ENCODE results near the gene BANP. TPM values are rescaled to one million over a fixed set of nuclear protein-coding genes. Genes with fewer than 3 reads are reported as not detected.
"Not testable (repeated sequence)": the region's sequence is repeated elsewhere in the genome, so short reads cannot be mapped to it uniquely, and the experiment has no call there.

Gene BANP
- total RNA-seq, 4 donors from 2014 or later, result 7.4 to 45.5 (median 20.3) TPM

DNA sequence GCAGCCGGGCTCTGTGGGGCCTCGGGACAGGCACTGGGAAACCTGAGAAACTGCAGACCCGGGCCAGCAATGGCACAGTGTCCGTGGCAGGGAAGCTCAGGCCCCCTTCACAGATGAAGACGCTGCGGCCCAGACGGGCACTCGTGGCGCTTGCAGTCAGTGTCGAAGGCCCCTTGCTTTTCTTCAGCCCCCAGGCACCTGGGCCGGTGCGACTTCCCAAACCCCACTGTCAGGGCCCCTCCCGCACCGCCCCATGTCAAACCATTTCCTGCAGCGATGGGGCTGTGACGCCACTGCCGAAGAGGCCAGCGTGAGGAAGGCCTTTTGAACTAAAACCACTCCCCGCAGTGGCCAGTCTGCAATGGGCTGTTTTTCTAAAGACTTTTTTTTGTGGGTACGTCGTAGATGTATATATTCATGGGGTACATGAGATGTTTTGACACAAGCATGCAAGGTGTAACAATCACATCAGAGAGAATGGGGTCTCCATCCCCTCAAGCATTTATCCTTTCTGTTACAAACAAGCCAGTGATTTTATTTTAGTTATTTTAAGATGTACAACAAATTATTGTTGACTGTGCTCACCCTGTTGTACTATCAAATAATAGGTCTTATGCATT lies 159.8 kb downstream of the BANP start:
- H3K27ac ChIP-seq; H3K4me1 ChIP-seq; intact Hi-C loops (cut with DNase I; ENCODE audit: low total_unique reads); H3K27me3 ChIP-seq; H3K9me3 ChIP-seq; DNase-seq; H3K36me3 ChIP-seq; H3K4me3 ChIP-seq: not testable (repeated sequence)

DNA sequence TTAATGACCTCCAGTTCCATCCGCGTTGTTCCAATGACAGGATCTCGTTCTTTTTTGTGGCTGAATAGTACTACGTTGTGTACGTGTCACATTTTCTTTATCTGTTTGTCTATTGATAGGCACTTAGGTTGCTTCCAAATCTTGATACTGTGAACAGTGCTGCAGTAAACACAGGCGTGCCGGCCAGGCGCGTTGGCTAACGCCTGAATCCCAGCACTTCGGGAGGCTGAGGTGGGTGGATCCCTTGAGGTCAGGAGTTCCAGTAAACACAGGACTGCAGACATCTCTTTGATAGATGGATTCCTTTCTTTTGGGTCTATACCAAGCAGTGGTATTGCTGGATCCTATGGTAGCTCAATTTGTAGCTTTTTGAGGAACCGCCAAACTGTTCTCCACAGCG lies 160.7 kb downstream of the BANP start:
- H3K36me3 ChIP-seq; H3K27me3 ChIP-seq; H3K27ac ChIP-seq; DNase-seq; H3K4me1 ChIP-seq; H3K9me3 ChIP-seq; intact Hi-C loops (cut with DNase I; ENCODE audit: low total_unique reads); H3K4me3 ChIP-seq: not testable (repeated sequence)

DNA sequence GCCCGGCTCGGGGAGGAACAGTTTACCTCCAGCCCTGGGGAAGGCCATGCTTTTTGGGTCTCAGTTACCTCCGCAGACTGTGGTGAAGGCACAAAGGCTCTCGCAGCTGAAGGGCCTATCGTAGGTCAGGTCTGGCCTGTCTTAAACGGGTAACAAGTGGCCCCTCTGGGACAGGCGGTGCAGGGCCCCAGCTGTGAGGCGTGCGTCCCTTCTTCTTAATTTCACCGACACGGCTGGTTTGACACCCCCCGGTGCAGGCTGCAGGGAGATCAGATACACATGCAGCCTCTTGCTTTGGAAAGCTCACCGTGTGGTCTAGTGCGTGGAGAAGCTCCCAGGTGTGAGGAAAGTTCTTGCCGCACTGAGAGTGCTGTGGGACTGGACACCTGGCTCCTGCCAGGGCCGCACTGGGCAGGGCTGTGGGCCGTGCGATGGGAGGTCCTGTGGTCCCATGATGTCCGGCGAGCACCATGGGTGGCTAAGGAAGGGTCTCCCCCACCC lies 162.4 kb downstream of the BANP start:
- no peak for DNase-seq
- Histone ChIP-seq H3K9me3 (no peaks in the 10 kb centered on the region), H3K27ac (no peak overlapping the region), H3K4me1 (peaks cover 0 to 3% of the 10 kb centered on the region in 2 donors), H3K36me3 (no peaks in the 10 kb centered on the region), H3K27me3 (no peaks in the 10 kb centered on the region), H3K4me3 (no peak overlapping the region)
- intact Hi-C loops (cut with DNase I; ENCODE audit: low total_unique reads), result no loop called here
- TF ChIP-seq POLR2A (IDR thresholded peaks at IDR 0.05), result no peak
- TF ChIP-seq, protein P1, sequence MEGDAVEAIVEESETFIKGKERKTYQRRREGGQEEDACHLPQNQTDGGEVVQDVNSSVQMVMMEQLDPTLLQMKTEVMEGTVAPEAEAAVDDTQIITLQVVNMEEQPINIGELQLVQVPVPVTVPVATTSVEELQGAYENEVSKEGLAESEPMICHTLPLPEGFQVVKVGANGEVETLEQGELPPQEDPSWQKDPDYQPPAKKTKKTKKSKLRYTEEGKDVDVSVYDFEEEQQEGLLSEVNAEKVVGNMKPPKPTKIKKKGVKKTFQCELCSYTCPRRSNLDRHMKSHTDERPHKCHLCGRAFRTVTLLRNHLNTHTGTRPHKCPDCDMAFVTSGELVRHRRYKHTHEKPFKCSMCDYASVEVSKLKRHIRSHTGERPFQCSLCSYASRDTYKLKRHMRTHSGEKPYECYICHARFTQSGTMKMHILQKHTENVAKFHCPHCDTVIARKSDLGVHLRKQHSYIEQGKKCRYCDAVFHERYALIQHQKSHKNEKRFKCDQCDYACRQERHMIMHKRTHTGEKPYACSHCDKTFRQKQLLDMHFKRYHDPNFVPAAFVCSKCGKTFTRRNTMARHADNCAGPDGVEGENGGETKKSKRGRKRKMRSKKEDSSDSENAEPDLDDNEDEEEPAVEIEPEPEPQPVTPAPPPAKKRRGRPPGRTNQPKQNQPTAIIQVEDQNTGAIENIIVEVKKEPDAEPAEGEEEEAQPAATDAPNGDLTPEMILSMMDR (IDR thresholded peaks at IDR 0.05), result no peak

DNA sequence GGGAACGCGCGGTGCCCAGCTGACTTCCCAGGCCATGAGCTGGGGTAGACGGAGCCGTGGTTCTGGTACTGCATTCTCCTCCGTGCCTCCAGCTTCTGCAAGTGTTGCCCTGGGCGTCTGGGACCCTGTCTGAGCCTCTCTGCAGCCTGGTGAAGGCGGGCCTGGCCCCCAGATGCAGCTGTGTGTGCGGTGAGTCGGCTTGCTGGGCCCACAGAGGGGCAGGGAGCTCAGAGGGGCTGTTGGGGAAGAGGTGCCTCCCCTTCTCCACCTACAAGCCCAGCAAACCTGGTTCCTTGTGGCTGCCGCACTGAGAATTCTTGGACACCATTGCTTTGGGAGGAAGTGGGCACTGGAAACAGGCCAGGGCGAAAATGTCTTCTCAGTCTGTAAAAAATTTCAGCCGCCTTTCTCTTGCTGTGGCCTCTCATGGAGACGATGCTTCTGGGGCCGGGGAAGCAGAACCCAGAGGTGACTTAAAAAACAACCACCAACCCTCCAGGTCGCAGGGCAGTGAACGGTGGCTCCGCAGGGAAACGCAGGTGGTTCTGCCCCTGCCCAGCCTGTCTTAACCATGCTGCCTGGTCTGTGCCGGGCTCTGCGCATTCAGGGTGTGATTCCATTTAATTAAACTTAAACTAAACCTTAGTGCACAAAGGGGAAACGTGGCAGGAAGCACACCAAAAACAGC lies 163.5 kb downstream of the BANP start:
- intact Hi-C loops (cut with DNase I; ENCODE audit: low total_unique reads); H3K27me3 ChIP-seq; H3K4me3 ChIP-seq; H3K4me1 ChIP-seq; DNase-seq; H3K9me3 ChIP-seq; H3K36me3 ChIP-seq; H3K27ac ChIP-seq: not testable (repeated sequence)

DNA sequence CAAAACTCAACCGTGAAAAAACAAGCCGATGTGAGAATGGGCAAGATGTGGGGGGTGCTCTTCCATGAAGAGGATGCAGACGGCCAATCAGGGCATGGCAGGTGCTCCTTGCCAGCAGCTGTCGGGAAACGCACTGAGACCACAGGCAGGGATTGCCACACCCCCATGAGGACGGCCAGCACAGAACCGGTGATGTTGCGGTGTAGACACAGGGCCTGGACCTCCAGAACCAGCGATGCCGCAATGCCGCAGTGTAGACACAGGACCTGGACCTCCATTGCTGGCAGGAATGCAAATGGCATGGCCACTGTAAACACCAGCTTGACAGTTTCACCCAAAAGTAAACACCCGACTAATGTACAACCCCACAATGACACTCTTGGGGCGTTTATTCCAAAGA lies 164.9 kb downstream of the BANP start:
- no peak overlapping the region for H3K4me3 ChIP-seq
- no peak for TF ChIP-seq POLR2A (IDR thresholded peaks at IDR 0.05)
- TF ChIP-seq, protein P1 (IDR thresholded peaks at IDR 0.05), result no peak

DNA sequence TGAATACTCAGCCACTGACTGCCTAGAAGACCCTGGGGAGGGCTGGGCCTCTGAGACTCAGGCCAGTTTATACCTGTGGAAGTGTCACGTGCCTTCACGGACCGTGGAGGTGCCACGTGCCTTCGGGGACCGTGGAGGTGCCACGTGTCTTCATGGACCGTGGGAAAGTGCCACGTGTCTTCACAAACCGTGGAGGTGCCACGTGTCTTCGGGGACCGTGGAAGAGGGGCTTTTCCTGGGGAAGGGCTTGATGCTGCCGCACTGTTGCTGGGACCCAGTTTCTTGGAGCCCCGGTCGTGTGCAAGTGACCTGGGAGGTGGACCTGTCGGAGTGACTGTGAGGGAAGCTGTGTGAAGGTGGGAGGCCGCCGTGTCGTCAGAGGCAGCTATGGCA lies 166.2 kb downstream of the BANP start:
- DNase-seq, result no peak
- intact Hi-C loops (cut with DNase I; ENCODE audit: low total_unique reads), result no loop called here
- TF ChIP-seq POLR2A (IDR thresholded peaks at IDR 0.05), result no peak
- TF ChIP-seq, protein P1 (IDR thresholded peaks at IDR 0.05), result no peak
- peak overlapping the region in 1 of 2 donors; percentile 74 for H3K27ac ChIP-seq
- H3K4me3 ChIP-seq, result no peak overlapping the region
- H3K36me3 ChIP-seq, result no peaks in the 10 kb centered on the region
- no peaks in the 10 kb centered on the region for H3K9me3 ChIP-seq
- no peaks in the 10 kb centered on the region for H3K27me3 ChIP-seq
- peaks cover 0 to 3% of the 10 kb centered on the region in 2 donors for H3K4me1 ChIP-seq

More for the DNA sequence above, 164.9 kb downstream of the BANP start:
- H3K27me3 ChIP-seq, result no peaks in the 10 kb centered on the region
- DNase-seq, result no peak
- H3K4me1 ChIP-seq, result peaks cover 0 to 3% of the 10 kb centered on the region in 2 donors
- no peaks in the 10 kb centered on the region for H3K9me3 ChIP-seq
- intact Hi-C loops (cut with DNase I; ENCODE audit: low total_unique reads), result no loop called here
- no peaks in the 10 kb centered on the region for H3K36me3 ChIP-seq
- H3K27ac ChIP-seq, result no peak overlapping the region
